HG02870 (cell line): Measurements from ENCODE around the gene ITPKC.
"Not testable (repeated sequence)": the region's sequence is repeated elsewhere in the genome, so short reads cannot be mapped to it uniquely, and the experiment has no call there.

Experiments used
- ATAC-seq: cut with Tn5 transposase; IDR thresholded peaks from one replicate; pipeline ENCODE4 v1.9.1; 2021; ENCODE audit warnings: mild to moderate bottlenecking, moderate library complexity; ENCODE audit not compliant: unreplicated experiment

Gene ITPKC

DNA sequence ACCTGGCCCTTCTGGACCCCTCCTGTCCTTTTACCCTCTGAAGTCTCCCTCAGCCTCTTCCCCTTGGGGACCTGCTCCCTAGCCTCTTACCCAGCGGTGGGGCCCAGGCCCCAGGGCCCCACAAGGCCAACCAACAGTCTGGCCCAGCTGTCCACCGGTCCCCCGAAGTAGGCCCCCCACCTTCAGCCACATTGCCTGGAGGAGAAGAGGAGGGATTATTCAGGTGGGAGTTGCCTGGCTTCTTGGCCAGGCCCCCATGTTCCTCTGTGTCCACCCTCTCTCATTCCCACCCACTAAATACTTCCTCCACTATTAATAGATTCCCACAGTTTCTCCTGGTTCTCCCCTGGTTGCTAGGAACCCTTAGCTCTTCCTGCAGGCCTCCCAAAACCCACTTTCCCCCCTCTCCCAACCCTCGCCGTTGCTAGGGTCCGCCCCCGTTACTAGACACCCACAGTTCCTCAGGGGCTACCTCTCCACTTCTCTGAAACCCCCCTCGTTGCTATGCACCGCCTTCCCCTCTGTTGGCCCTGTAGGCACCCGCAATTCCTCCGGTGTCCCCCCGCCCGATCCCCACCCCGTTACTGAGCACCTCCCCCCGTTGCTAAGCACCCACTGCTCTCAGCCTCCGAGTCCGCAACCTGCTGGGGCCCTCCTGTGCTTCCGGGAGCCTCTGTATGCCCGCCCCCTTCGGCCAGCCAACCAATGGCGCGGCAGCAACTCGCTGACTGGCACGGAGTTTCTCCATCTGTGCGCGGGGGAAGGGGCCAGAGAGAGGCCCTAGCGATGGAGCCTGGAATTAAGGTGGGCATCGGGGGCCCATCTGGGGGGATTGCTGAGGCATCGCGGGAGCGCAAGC is 2.2 kb upstream of the ITPKC start:
- peak; percentile 48 for ATAC-seq

DNA sequence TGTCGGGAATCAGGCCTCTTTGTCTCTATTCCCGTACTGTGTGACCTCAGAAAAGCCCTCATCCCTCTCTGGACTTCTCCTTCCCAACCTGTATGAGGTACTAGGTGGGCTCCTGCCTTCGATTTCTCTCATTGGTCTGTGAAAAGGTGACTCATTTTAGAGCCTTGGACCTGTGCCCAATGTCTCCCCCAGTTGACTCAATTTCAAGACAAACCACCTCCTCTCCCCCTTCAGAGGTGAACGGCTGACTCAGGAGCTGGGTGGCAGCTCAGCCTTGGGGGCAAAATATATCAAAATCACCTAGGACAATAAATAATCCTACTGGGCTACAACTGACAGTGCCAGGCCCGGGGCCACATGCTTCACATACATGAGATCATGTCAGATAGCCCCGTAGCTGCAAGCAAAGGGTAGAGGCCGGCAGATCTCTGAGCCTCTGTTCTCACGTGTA is 856 bp upstream of the ITPKC start:
- ATAC-seq: no peak

DNA sequence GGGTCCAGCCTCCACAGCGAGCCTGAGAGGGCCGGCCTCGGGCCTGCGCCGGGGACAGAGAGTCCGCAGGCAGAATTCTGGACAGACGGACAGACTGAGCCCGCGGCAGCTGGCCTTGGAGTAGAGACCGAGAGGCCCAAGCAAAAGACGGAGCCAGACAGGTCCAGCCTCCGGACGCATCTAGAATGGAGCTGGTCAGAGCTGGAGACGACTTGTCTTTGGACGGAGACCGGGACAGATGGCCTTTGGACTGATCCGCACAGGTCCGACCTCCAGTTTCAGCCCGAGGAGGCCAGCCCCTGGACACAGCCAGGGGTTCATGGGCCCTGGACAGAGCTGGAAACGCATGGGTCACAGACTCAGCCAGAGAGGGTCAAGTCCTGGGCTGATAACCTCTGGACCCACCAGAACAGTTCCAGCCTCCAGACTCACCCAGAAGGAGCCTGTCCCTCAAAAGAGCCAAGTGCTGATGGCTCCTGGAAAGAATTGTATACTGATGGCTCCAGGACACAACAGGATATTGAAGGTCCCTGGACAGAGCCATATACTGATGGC is 490 bp downstream of the ITPKC start:
- no peak for ATAC-seq

DNA sequence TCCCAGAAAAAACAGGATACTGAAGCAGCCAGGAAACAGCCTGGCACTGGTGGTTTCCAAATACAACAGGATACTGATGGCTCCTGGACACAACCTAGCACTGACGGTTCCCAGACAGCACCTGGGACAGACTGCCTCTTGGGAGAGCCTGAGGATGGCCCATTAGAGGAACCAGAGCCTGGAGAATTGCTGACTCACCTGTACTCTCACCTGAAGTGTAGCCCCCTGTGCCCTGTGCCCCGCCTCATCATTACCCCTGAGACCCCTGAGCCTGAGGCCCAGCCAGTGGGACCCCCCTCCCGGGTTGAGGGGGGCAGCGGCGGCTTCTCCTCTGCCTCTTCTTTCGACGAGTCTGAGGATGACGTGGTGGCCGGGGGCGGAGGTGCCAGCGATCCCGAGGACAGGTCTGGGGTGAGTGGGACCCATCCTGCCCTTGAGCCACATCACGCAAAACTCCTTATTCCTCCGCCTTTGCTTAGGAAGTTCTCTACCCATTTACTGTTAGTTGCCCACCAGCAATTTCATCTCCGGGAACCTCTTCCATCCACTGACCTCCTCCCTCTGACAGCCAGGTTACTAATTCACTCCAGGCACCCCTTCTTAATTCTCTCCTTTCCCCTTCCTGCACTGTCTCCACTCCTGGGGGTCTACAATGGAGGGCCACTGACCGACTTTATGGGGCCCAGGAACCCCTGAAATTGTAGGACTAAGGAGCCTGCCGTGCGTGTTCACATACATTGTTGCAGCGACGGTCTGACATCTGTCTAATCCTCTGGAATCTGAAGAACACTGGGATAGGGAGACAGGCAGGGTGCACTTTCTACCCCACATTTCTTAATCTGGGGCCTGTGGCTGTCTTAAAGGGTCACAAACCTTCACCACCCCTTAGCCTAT is 1.2 kb downstream of the ITPKC start:
- ATAC-seq: no peak

DNA sequence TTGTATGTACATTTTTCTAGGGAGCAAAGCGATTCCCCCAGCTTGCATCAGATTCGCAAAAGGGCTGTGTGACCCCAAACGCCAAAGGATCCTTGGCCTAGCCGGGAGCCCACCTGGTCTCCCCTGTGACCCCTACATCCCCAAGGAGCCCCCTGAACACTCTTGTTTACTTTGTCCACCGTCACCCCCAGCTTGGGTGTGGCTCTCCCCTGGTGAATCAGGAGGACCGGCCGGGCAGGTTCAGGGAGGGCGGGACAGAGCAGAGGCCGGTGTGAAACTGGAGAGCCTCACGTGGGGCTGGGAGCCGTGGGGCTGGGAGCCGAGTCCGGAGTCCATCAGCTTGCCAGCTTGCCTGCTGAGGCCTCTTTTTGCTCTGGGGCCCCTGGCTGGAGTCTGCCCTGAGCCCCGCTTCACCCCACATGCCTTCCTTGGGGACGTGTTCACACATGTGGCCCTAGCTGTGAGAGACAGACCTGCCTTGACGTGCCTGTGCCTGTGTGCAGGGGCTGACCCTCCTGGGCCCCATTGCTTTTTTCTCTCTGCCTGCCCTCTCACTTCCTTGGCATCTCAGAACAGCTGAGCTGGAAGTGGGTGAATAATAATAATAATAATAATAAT is 2.0 kb downstream of the ITPKC start:
- no peak for ATAC-seq

DNA sequence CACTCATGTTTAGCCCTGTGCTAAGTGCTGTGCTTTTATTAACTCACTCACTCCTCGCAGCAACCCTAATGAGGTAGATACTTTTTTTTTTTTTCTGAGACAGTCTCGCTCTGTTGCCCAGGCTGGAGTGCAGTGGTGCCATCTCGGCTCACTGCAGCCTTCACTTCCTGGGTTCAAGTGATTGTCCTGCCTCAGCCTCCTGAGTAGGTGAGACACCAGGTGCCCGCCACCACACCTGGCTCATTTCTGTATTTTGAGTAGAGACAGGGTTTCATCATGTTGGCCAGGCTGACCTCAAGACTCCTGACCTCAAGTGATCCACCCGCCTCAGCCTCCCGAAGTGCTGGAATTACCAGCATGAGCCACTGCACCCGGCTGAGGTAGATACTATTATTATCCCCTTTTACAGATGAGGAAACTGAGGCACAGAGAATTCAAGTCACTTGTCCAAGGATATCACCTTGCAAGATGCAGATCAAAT is 2.5 kb downstream of the ITPKC start:
- no peak for ATAC-seq

DNA sequence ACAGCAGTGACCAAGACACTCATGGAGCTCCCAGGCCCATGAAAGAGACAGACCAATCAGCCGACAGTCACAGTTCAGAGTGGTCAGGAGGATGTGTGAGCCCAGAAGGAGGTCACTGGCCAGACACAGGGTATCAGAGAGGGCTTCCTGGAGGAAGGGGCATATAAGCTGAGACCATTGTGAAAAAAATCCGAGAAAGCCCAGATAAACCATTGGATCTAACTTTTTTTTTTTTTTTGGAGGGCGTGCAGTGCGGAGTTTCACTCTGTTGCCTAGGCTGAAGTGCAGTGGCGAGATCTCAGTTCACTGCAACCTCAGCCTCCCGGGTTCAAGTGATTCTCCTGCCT is 4.2 kb downstream of the ITPKC start:
- no peak for ATAC-seq

DNA sequence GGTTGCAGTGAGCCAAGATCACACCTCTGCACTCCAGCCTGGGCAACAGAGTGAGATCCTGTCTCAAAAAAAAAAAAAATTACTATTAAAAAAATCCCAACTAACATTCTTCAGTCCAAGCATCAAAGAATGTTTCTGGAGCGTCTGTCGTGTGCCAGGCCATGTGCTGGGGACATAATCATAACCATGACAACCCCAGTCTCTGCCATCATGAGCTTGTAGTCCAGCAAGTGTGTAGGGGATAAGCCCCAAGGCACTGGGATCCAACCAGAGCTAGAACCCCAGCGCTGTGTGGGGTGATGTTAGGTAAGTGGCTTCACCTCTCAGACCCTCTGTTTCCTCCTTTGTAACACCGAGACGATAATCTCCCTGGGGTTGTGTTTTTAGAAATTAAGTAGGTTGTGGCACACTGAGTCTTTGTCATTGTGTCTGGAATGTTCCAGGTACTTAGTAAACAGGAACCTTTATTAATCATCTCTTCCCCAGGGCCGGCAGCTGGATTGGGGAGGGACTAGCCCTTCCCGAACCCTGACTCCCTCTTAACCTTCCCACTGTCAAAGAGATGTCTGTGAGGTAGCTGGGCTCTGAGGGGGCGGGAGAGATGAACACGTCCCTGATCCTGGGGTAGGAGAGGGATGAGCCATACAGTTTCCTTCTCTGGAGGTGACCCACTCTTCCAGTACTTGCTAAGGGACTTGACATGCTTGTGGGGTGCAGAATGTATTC is 5.2 kb downstream of the ITPKC start:
- no peak for ATAC-seq

DNA sequence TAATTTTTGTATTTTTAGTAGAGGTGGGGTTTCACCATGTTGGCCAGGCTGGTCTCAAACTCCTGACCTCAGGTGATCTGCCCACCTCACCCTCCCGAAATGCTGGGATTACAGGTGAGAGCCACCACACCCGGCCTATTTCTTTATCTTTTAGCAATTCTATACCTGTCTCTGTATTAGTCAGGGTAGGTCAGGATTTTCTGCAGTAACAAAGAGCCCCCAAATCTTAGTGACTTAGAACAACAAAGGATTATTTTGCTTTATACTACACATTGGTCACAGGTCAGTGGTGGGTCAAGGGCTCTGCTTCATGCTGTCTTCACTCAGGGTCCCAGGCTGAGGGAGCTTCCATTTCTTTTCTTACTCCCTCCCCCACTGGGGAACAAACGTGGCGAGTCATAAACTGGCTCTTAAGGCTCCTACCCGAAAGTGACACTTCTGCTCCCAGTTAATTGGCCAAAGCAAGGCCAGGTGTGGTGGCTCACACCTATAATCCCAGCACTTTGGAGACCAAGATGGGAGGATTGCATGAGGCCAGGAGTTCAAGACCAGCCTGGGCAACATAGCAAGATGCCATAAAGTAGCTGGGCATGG is 6.8 kb downstream of the ITPKC start:
- no peak for ATAC-seq

DNA sequence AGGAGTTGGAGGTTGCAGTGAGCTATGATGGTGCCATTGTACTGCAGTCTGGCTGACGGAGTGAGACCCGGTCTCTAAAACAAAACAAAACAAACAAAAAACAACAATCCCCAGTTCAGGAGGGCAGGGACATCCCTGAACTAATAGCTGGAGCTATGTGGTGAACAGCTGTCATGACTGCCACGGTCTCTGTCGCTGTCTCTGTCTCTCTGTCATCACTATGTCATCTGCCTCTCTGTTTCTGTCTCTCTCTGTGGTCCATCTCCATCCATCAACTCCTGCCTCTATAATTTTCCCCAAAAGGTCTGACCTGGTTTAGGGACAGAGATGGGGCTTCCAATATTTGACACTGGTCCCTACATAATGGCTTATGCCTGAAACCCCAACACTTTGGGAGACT is 7.4 kb downstream of the ITPKC start:
- ATAC-seq: no peak

DNA sequence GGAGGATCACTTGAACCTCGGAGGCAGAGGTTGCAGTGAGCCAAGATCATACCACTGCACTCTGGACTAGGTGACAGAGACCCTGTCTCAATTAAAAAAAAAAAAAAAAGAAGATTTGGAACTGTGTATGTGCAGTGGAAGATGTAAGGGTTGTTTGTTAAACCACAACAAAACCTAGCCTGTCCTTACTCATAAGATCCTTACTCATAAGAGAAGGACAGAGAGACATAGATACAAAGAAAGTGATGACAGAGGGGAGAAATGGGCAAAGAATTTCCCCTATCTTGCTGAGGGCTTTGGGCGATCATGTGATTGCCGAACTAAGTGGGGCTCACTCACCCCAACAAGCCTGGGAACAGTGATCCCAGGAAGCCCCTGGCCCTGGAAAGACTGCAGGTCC is 7.9 kb downstream of the ITPKC start:
- ATAC-seq: no peak

DNA sequence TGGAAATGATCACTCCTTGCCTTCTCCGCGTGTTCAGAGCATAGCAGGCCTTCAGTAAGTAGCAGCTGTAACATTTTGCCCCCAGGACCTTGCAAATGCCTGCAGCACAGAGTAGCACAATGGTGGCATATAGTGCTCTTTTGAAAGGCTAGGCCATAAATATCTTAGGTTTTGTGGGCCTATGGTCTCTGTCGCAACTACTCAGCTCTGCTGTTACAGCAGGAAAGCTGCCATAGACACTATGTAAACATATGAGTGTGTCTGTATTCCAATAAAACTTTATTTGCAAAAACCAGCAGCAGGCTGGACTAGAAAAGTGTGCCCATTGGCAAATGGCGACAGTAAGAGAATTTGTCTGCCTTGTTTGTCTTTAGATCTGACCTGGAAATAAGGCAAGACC is 9.4 kb downstream of the ITPKC start:
- ATAC-seq: no peak

DNA sequence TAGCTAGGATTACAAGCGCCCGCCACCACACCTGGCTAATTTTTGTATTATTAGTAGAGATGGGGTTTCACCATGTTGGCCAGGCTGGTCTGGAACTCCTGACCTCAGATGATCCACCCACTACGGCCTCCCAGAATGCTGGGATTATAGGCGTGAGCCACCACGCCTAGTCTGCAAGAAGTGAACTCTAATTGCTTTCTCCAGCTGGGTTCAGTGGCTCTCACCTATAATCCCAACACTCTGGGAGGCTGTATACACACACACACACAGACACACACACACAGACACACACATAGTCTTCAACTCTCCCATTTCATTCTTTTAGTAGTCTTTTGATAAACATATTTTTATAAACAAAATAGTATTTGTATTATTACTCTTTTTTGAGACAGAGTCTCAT is 13.2 kb downstream of the ITPKC start:
- not testable (repeated sequence) for ATAC-seq

DNA sequence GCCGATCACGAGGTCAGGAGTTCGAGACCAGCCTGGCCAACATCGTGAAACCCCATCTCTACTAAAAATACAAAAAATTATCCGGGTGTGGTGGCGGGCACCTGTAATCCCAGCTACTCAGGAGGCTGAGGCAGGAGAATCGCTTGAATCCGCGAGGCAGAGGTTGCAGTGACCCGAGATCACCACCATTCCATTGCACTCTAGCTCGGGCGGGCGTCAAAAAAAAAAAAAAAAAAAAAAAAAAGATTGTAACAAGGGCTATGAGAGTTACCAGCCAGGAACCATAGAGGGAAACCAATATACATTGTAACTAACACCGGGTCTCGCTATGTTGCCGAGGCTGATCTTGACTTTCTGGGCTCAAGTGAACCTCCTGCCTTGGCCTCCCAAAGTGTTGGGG is 15.4 kb downstream of the ITPKC start:
- ATAC-seq: not testable (repeated sequence)

DNA sequence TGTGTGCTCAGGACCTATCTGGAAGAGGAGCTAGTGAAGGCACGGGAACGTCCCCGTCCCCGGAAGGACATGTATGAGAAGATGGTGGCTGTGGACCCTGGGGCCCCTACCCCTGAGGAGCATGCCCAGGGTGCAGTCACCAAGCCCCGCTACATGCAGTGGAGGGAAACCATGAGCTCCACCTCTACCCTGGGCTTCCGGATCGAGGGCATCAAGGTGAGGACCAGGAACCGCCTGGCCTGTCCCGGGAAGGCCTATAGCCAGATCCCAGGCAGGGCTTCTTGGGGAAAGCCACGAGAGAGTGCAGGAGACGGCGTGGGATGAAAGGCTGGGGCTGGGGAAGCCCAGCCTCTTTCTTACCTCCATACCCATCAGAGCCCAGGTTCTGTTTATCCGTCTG is 16.2 kb downstream of the ITPKC start:
- ATAC-seq: no peak

DNA sequence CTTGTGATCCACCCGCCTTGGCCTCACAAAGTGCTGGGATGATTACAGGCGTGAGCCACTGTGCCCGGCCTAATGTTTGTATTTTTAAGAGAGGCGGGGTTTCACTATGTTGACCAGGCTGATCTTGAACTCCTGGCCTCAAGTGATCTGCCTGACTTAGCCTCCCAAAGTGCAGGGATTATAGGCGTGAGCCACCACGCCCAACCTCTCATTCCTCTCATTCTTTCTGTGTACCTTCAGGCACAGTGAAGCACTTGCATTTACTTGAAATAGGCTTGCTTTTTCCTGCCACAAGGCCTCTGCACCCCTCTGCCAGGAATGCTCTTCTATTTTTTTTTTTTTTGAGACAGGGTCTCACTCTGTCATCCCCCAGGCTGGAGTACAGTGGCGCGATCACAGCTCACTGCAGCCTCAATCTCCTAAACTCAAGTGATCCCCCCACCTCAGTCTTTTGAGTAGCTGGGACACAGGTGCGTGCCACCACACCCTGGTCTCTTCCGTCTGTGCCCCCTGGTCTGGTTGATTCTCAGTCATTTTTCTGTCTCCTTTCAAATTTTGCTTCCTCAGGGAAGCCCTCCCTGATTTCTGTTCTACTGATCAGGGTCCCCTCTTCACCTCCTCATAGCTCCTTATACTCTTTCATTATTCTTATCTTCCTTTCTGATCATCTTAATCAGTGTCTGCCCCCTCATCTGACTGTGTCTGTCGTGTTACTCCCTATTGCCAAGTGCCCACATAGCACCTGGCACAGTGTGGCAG is 18.3 kb downstream of the ITPKC start:
- ATAC-seq: no peak

DNA sequence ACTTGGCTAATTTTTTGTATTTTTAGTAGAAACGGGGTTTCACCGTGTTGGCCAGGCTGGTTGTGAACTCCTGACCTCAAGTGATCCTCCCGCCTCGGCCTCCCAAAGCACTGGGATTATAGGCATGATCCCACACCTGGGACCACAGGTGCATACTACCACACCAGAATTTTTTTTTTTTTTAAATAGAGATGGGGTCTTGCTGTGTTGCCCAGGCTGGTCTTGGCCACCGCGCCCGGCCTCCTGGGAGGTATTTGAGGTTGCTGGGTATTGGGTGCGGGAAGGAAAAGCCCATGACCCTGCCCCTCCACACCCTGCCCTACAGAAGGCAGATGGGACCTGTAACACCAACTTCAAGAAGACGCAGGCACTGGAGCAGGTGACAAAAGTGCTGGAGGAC is 19.7 kb downstream of the ITPKC start:
- ATAC-seq: no peak

DNA sequence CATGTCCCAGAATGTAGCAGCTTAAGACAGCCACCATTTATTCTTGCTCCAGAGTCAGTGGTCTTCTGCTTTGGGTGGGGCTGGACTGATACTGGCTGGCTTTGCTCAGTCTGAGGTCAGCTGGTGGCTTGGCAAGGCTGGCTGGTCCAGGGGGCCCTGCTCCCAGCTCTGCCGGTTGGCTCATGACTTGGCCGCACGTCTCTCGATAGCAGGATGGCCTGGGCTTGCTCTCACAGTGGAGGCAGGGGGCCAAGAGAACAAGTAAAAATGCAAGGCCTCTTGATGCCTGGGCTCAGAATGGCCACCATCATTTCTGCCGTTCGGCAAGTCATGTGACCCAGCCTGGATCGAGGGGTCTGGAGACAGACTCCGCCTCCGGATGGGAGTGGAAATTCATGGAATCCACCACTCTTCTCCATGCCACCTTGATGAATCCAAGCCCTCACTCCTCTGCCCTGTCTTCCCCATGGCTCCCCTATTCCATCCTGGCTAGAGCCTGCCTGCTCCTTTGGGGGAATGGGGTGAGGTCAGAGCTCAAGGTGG is 20.3 kb downstream of the ITPKC start:
- no peak for ATAC-seq
